Bronchial epithelial cell (primary cell): ENCODE measurements around the gene OR6Q1. TPM values are rescaled to one million over a fixed set of nuclear protein-coding genes. Genes with fewer than 3 reads are reported as not detected.

Experiments
- DNase-seq: peaks from one replicate; pipeline ENCODE4 v3.0.0-alpha.2; 2010; ENCODE audit warnings: low read depth
- FAIRE-seq: peaks from 2 replicates; lab custom pipeline; 2011; peaks lifted over from hg19 to GRCh38; lab: Jason Lieb, UNC
- H3K27me3 ChIP-seq: 2 replicates; pipeline ENCODE4 v1.5.1; 2011; ENCODE audit warnings: low read length; ENCODE audit not compliant: control insufficient read depth, insufficient read depth
- H3K36me3 ChIP-seq: 2 replicates; pipeline ENCODE4 v1.5.1; 2011; ENCODE audit warnings: low read length; ENCODE audit not compliant: control insufficient read depth, insufficient read depth
- H3K4me3 ChIP-seq: 2 replicates; pipeline ENCODE4 v1.5.1; 2011; ENCODE audit warnings: mild to moderate bottlenecking, low read depth, low read length, control low read depth
- total RNA-seq: library from RNA; depleted of rRNA; stranded (reverse); fragments of >200 nt; gene quantifications from 2 replicates; pipeline ENCODE4 v1.2.1, GENCODE V29; 2014
- TF ChIP-seq, protein P1 (sequence below): IDR thresholded peaks from 2 replicates; pipeline ENCODE4 v1.5.1; 2011; ENCODE audit warnings: mild to moderate bottlenecking, moderate library complexity, low read length, control low read depth, inconsistent platforms; ENCODE audit not compliant: insufficient read depth, severe bottlenecking

OR6Q1 gene
- total RNA-seq, 1 donor from 2014 or later, result not detected

DNA sequence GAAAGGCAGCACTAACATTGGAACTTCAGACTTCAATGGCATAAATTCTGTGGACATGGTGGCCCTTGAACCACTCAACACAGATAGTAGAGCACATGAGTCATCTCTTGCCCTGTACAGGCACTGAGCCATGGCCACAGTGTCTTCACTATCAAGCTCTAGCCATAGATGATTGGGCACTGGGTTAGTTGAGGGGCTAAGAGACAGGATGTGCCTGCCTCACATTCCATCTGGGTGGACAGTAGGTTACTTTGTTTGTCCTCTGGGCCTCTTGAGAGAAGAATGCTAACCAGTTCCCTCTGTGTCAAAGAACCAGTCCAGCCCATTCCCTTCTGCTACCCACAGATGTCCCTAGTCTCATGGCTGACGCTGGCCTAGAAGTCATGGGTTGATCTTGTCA is 39.8 kb downstream of the OR6Q1 start:
- DNase-seq (no peak), FAIRE-seq (no peak)
- H3K4me3 ChIP-seq, result no peak overlapping the region
- H3K36me3 ChIP-seq, result no peaks in the 10 kb centered on the region
- TF ChIP-seq, protein P1, sequence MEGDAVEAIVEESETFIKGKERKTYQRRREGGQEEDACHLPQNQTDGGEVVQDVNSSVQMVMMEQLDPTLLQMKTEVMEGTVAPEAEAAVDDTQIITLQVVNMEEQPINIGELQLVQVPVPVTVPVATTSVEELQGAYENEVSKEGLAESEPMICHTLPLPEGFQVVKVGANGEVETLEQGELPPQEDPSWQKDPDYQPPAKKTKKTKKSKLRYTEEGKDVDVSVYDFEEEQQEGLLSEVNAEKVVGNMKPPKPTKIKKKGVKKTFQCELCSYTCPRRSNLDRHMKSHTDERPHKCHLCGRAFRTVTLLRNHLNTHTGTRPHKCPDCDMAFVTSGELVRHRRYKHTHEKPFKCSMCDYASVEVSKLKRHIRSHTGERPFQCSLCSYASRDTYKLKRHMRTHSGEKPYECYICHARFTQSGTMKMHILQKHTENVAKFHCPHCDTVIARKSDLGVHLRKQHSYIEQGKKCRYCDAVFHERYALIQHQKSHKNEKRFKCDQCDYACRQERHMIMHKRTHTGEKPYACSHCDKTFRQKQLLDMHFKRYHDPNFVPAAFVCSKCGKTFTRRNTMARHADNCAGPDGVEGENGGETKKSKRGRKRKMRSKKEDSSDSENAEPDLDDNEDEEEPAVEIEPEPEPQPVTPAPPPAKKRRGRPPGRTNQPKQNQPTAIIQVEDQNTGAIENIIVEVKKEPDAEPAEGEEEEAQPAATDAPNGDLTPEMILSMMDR, result no peak
- no peaks in the 10 kb centered on the region for H3K27me3 ChIP-seq

DNA sequence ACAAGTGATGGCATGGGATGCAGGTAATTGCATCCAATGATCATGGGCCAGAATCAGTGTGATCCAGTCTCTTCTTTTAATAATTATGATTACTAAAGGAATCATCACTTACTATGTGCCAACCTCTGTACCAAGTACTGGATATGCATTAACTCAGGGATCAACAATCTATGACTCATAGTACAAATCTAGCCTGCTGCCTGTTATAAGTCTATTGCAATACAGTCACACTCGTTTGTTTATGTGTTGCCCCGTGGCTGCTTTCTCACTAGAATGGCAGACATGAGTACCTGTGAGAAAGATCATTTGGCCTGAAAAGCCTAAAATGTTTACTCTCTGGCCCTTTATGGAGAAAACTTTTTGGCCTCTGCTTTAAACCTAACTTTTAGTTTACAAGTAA is 45.0 kb downstream of the OR6Q1 start:
- H3K4me3 ChIP-seq, result no peak overlapping the region
- no peaks in the 10 kb centered on the region for H3K27me3 ChIP-seq
- no peak for FAIRE-seq
- H3K36me3 ChIP-seq, result no peaks in the 10 kb centered on the region
- TF ChIP-seq, protein P1, result no peak
- peak; percentile 91 for DNase-seq

Other genes starting within 250 kb of the OR6Q1 start
- not detected in 2 replicates for gene OR9Q1, start 7.1 kb upstream of the OR6Q1 start, total RNA-seq
- gene OR9I1, start 94.6 kb downstream of the OR6Q1 start, total RNA-seq, result not detected in 2 replicates
- not detected in 2 replicates for gene OR9Q2, start 158.1 kb downstream of the OR6Q1 start, total RNA-seq
- gene OR1S2, start 173.2 kb downstream of the OR6Q1 start, total RNA-seq, result not detected in 2 replicates
- gene OR1S1, start 181.8 kb downstream of the OR6Q1 start, total RNA-seq, result not detected in 2 replicates
- gene OR10Q1, start 198.0 kb downstream of the OR6Q1 start, total RNA-seq, result not detected in 2 replicates
- gene OR10W1, start 237.3 kb downstream of the OR6Q1 start, total RNA-seq, result not detected in 2 replicates